GM18502 (cell line): ENCODE data around the gene APCDD1L.
"Not testable (repeated sequence)": the region's sequence is repeated elsewhere in the genome, so short reads cannot be mapped to it uniquely, and the experiment has no call there.

ENCODE experiments used
- ATAC-seq: cut with Tn5 transposase; IDR thresholded peaks from one replicate; pipeline ENCODE4 v1.9.1; 2021; ENCODE audit warnings: mild to moderate bottlenecking; ENCODE audit not compliant: unreplicated experiment, poor library complexity

The APCDD1L gene

GRCh38 chr20:58421497-58421850, 93.7 kb downstream of the APCDD1L start:
- no peak for ATAC-seq

DNA sequence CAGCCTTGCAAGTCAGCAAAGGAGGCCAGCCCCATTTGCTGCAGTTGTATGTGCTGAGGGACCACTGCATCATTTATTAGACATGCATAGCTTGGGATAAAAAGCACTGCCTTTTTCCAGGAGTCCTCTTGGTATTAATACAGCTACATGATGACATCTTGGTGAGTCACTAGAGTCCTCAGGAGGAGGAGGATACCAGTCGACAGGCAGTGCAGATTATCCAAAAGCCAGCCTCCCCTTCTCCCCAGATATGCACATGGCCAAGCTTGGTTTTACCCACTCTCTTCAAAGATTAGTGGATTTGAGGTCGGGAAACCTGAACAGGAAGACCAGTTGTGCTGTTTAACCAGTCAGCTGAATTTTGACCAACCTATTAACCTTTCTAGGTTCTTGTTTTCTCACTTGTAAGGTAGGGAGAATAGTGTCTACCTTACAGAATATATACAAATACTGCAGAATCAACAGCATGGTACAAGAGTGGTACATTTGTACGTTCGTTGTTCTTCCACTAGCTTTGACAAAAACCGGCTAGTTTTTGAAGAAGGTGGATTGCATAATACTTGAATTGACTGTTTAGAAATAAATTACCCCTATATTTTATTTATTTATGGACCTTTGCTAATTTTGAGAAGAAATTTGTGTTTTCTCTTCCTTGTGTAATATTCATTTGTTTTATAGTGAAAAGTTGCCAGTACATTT, 94.3 kb downstream of the APCDD1L start:
- ATAC-seq = no peak

DNA sequence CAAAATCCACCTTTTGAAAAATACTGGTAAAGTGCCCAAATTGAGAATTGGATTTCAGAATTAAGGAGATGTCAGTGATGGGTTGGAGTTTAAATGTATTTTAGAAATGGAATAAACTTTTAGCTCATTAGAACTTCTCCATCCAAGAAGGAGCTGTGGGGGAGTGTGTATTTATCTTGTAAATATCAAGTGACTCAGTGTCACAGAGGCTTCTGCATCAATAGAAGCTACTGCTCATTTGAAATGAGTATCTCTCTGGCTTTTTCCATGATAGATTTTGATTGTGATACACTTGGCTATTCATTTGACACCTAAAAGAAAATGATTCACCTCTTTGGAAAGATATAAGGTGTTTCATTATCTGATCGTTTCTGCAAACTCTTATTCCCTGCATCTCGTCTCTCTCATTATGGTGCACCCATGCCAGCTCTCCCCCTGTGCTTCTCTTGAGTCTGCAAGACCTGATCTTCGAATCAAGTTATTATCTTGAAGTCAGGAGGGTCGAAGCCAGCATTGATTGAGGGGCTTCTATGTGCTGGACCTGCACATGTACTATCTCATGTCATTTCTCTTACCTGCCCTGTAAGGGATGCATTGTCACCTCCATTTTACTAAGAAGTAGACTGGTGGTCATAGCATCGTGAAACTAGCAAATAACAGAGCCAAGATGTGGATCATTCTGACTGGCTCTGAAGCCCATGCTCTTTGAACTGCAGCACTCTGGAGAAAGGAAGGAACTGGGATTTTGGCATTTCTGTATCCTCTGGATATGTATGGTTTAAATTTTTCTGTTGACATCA, 96.0 kb downstream of the APCDD1L start:
- no peak for ATAC-seq

GRCh38 chr20:58417438-58417837, 97.8 kb downstream of the APCDD1L start:
- ATAC-seq = no peak

DNA sequence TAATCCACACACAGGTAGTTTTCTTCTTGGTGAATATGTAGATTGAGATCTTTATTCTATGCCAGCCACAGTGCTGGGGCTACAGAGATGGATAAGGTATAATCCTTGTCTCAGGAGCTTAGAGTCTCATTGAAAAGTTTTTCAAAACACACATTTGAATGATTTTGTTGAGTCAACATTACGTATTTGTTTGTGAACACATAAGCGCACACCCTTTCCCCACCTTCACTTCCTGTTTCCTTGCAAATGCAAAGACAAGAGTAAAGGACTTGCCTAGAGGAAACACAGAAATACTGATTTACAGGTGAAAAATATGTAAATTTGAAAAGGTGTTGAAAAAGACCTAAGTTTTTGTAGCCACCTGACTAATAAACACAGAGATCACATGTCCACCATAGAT, 98.4 kb downstream of the APCDD1L start:
- ATAC-seq = no peak

- no peak for ATAC-seq
Measured at GRCh38 chr20:58416057-58416456, 99.1 kb downstream of the APCDD1L start.

GRCh38 chr20:58414786-58415185, 100.4 kb downstream of the APCDD1L start:
- not testable (repeated sequence) for ATAC-seq

- ATAC-seq = not testable (repeated sequence)
Measured at GRCh38 chr20:58414216-58414615, 101.0 kb downstream of the APCDD1L start.
